Ovary (tissue), 1 donor: ENCODE measurements around the gene RIC1.

Experiments
- EP300 ChIP-seq: sonication (generic); formaldehyde crosslinking; IDR thresholded peaks from one replicate; pipeline ENCODE4 v1.6.1; 2017; ENCODE audit warnings: antibody characterized with exemption
- POLR2A ChIP-seq: fragments of 450-650 bp; IDR thresholded peaks from one replicate; pipeline ENCODE4 v1.6.1; 2017; ENCODE audit warnings: antibody characterized with exemption, mild to moderate bottlenecking, moderate library complexity

- TF ChIP-seq POLR2A (no peak), EP300 (no peak)
Observed at GRCh38 chr9:5787220-5787619, 158.3 kb downstream of the RIC1 start.
